GM04503 (cell line): ENCODE results near the gene RGS1.

ENCODE experiments used
- DNase-seq: peaks from one replicate; pipeline ENCODE4 v3.0.0-alpha.2; 2012; ENCODE audit warnings: low read depth

RGS1 gene

DNA sequence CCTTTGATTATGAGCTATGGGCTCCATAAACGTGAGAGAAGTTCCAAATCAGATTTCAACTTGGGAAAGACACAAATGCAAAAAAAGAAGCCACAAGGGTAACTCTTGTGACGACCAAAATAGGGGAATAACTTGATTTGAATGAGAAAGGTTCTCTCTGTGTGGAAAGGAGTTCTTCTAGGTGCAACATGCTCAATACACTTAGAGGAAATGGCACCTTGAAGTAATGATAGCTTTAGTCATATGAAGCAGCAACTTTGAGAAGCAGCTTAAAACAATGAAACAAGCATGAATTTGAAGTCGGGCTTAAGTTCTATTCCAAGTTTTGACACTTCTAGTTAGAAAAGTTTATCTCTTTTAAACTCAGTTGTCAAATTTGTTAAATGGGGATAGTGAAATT is 21.8 kb upstream of the RGS1 start:
- no peak for DNase-seq

GRCh38 chr1:192554904-192555303 is 20.7 kb upstream of the RGS1 start:
- DNase-seq = no peak

- no peak for DNase-seq
Observed at GRCh38 chr1:192555399-192555798, 20.2 kb upstream of the RGS1 start.

DNA sequence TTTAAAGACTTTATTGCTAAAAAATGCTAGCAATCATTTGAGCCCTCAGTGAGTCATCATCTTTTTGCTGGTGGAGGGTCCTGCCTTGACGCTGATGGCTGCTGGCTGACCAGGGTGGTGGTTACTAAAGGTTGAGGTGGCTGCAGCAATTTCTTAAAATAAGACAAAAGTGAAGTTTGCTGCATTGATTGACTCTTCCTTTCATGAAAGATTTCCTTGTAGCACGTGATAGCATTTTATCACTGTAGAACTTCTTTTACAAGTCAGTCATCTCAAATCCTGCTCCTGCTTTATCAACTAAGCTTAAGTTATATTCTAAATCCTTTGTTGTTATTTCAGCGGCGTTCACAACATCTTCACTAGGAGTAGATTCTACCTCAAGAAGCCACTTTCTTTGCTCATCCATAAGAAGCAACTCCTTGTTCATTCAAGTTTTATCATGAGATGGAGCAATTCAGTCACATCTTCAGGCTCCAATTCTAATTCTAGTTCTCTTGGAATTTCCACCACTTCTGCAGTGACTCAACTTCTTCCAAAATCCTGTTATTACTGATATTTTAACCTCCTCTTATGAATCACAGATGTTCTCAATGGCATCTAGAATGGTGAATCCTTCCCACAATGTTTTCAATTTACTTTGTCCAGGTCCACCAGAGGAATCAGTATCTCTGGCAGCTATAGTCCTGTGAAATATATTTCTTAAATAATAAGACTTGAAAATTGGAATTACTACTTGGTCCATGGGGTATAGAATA is 17.6 kb upstream of the RGS1 start:
- no peak for DNase-seq

DNA sequence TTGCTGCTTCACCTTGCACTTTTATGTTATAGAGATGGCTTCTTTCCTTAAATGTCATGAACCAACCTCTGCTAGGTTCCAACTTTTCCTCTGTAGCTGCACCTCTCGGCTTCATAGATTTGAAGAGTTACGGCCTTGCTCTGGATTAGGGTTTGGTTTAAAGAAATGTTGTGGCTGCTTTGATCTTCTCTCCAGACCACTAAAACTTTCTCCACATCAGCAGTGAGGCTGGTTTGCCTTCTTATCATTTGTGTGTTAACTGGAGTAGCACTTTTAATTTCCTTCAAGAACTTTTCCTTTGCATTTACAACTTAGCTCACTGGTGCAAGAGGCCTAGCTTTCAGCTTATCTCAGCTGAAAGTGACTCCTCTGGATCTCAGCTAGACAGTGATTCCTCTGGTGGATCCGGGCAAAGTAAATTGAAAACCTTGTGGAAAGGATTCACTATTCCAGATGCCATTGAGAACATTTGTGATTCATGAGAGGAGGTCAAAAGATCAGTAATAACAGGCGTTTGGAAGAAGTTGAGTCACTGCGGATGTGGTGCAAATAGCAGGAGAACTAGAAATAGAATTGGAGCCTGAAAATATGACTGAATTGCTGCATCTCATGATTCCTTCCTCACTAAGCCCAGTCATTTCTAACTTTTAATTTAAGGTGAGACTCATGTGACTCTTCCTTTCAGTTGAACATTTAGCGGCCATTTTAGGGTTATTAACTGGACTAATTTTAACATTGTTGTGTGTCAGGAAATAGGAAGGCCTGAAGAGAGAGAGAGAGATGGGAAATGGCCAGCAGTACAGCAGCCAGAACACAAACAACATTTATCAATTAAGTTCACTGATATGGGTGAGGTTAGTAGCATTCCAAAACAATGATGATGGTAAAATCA is 16.2 kb upstream of the RGS1 start:
- peak; percentile 94 for DNase-seq

- no peak for DNase-seq
Observed at GRCh38 chr1:192561301-192561700, 14.3 kb upstream of the RGS1 start.

GRCh38 chr1:192563129-192563528 is 12.4 kb upstream of the RGS1 start:
- no peak for DNase-seq

GRCh38 chr1:192564099-192564498 is 11.5 kb upstream of the RGS1 start:
- no peak for DNase-seq

- no peak for DNase-seq
Observed at GRCh38 chr1:192565946-192566345, 9.6 kb upstream of the RGS1 start.

- no peak for DNase-seq
Observed at GRCh38 chr1:192566657-192567056, 8.9 kb upstream of the RGS1 start.

DNA sequence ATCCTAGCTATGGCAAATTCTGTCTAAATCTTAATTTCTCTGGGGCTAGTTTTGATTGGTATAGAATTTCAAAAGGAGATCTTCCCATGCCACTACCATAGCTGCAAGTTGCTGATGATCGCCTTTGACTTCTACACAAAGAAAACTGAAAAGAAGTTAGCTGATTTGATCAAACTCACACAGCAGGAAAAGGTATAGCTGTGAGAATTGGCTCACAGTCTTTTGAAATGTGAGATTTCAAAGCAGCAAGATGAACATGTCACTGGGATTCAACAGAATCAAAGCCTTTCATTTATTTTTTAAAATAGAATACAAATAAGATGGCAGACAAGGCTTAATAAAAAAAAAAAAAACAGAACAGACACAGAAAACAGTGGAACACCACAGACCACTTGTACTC is 7.5 kb upstream of the RGS1 start:
- DNase-seq = no peak

GRCh38 chr1:192571668-192572067 is 3.9 kb upstream of the RGS1 start:
- DNase-seq = no peak

DNA sequence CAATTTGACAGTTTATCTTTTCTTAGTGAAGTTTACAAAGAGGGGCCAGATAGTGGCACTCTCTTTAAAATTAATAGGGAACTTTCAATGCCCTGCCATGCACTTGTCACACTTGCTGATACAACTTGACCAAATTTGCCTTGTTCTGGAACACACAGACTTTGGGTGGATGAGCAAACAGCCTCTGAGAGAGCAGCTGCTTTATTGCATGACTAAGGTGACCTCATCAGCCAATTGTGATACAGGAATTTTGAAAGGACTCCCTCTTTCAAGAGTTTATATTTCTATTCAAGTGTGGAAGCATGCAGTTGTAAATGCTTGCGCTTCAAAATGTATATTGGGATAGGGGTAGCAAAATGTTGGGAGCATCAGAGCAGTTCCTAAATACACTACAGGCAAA is 2.1 kb upstream of the RGS1 start:
- DNase-seq = no peak

DNA sequence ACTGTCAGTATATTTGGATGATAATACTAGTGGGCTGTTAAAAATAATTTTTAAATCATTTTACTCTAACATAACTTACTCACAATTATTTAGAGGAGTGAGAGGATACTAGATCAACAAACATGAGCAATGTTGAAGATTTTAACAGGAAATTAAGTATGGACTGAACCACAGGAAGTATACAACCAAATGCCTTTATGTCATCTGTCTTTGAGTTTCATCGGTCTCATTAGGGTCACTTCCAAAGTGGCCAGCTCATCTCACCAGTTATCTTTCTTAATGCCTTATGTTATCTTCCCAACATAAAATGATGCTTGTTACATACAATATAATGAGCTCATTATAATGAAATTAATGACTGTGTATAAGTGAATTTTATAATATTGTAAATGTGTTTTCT is 1.5 kb upstream of the RGS1 start:
- no peak for DNase-seq

DNA sequence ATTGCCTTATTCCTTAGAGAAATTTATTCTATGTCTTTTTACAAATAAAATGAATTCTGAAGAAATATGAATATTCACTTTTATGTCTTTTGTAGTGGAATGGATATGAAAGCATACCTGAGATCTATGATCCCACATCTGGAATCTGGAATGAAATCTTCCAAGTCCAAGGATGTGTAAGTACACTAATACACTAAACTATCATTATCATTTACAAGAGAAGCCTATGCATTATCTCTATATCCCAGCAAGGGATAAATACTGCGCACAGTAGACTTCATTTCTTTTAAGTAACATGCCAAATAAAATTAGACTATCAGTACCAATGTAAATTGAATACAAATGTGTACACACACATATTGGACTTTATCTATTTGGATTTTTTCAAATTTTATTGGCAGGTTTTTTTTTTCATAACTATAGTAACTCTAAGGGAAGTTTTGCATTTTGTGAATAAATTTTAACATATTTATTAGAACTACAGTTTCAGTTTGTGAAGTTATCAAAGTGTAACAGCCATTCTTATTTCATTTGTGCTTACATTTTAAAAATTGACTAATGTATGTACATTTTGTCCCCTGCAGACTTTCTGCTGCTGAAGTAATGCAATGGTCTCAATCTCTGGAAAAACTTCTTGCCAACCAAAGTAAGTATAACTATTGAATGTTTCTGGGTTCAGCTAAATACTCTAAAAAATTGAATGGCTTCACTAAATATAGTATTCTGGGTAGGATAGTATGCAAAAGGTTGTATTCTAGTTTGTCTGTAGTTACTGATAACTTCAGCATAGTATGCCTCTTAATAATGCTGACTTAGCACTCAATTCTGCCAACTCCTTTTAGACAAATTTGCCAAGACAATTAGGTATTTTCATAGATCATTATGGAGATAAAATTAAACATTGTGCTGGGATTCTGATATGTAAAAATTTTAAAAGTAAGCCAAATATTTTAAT is 894 bp downstream of the RGS1 start:
- DNase-seq = no peak

DNA sequence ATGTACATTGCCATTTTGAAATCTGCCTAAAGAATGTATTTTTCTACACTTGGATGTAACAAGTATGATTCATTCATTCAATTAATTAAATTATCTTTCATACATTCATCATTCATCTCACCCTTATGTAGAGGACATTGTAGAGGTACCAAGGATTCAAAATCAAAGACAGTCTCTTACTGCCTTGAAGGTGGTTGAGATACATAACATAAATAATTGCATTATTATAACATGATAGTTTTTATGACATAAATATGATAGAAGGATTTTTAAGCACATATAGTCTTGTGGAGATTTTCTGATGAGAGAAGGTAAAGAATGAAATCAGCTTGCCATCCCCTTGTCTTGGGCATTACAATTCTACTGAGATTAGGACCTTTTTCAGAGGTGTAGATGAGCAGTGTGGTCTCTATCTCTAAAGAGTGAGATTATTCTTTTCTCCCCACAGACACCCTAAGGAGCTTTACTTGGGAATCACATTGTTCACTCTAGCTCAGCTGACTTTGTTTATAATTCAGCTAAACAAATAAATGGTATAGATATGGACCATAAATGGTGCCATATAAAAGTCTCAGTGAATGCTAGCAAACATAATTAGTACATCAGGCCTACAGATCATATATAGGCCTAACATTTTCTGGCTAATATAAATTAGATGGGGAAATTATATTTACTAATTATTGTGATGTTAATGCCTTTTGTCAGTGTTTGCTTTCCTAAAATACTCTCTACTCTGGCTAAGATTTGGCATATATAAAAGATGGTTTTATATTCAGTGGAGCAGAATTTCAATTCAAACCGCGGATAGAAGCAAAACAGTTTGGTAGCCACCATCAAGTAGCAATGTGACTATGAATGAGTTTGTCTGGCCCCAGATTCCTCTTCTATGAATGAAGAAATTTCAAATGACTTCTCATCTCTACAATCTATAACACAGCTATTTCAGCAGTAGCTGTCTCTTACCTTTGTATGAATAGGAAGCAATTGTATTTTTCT is 1.9 kb downstream of the RGS1 start:
- DNase-seq = no peak

DNA sequence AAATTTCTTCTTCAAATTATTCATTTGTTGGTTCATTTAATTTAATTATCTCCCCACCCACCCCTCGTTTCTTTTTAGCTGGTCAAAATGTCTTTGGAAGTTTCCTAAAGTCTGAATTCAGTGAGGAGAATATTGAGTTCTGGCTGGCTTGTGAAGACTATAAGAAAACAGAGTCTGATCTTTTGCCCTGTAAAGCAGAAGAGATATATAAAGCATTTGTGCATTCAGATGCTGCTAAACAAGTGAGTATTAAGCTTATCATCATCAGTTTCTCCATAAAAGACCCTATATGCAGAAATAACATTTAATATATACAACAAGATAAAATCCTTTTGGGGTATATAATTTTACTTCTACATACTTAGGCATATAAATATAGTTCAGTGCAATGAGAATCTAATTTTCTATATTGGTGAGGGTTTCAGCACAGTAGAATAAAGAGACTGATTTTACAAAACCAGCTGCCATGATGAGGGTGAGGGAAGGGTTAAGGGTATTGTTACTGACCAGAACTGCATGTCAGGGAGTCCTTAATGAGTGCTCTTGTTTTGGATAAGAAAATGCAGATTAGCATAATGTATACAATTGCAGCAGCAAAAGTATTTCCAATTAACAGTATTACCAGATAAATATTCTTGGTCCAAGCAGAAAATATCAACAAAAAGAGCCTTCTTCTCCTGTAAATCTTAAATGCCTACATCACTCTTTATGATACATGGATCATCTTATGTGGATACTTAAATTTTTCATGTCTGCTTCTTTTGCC is 2.8 kb downstream of the RGS1 start:
- no peak for DNase-seq

GRCh38 chr1:192579010-192579738 is 3.6 kb downstream of the RGS1 start:
- no peak for DNase-seq

DNA sequence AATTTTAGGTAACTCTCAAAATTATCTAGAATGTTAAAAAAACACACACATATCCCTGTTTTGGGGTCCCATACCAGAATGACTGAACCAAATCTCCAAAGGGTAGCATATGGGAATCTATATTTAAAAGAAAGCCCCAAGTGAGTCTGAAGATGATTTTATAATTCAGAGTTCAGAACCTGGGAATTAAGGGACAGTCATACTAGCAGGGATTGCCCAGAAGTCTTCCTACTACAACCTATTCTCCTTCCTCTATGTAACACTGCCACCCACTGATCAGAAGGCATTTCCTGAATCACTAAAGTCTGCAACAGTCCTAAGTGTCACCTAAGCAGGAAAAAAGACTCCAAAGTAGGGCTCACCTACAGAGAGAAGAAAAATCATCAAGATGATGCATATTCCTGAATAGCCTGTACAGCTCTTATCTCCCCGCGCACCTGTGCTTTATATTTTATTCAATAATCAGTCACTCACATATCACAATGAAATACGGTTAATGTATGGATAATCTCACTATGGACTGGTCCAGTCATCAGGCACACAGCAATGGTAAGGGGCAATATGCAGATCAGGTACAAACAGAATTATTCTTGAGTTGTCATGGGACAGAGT is 4.9 kb downstream of the RGS1 start:
- no peak for DNase-seq
